GM18870 (cell line): ENCODE results near the gene INSRR.

Source experiments
- ATAC-seq: cut with Tn5 transposase; IDR thresholded peaks from one replicate; pipeline ENCODE4 v1.9.1; 2021; ENCODE audit warnings: moderate library complexity; ENCODE audit not compliant: unreplicated experiment

Gene INSRR

DNA sequence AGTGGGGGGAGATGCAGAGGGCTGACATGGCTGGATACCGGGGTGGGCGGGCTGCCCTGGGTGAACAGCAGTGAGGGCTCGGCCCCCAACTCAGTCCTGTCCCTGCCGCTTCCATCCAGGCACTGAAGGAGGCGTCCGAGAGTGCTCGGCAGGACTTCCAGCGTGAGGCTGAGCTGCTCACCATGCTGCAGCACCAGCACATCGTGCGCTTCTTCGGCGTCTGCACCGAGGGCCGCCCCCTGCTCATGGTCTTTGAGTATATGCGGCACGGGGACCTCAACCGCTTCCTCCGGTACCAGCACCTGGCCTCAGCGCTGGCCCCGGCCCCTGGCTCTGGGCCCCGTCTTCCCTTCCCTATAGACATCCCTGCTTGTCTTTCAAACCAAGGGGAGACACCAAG is 17.4 kb upstream of the INSRR start:
- ATAC-seq: no peak

DNA sequence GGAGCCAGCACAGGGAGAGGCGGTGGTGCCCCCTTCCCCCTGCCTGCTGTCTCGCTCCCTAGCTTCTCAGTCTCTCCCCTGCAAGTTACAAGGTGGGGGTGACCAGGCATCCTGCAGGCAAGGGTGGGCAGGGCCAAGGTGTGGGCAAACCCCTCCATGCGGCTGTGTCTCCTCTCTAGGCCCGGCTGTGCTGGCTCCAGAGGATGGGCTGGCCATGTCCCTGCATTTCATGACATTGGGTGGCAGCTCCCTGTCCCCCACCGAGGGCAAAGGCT is 16.4 kb upstream of the INSRR start:
- no peak for ATAC-seq

DNA sequence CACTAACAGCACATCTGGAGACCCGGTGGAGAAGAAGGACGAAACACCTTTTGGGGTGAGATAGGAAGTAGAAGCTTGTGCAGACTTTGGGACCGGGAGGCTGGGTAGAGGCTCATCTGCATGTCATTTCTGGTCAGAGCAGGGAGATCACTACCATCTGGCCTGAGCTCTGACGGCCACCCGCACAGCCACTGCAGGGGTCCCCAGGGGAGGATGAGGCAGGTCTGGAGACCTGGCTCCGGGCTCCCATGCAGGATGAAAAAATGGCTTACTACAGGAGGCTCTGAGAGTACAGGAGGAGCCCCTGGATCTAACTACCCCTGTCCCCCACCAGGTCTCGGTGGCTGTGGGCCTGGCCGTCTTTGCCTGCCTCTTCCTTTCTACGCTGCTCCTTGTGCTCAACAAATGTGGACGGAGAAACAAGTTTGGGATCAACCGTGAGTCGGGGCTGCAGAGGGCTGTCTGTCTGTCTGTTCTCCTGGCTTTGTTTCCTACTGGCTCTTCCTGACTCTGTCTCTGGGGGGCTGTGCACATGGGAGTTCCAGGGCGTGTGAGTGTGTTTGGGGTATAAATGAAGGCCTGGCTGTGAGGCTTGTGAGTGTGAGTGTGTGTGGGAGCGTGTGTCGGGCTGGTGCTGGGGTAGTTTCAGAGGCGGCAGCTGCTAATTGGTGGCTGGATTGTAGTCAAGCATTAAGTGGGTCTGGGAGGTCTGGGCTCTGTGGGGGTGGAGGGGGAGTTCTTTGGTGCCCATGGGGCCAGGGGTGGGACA is 15.8 kb upstream of the INSRR start:
- no peak for ATAC-seq

DNA sequence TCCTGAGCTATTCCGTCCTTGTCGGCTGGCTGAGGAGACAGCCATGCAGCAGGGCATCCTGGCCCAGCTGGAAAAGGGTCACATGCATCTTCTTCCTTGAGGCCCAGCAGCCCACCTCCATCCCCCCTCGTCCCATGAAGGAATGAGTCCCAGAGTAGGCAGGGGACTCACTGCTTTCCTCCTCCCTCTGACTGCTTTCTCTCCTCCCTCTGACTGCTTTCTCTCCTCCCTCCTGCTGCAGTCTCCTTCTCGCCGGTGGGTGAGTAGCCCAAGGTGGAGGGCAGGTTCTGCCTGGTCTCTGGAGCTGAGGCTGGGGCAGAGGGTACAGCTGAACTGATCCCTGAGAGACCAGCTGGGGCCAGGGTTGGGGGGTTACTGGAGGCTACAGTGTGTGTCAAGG is 15.2 kb upstream of the INSRR start:
- no peak for ATAC-seq

DNA sequence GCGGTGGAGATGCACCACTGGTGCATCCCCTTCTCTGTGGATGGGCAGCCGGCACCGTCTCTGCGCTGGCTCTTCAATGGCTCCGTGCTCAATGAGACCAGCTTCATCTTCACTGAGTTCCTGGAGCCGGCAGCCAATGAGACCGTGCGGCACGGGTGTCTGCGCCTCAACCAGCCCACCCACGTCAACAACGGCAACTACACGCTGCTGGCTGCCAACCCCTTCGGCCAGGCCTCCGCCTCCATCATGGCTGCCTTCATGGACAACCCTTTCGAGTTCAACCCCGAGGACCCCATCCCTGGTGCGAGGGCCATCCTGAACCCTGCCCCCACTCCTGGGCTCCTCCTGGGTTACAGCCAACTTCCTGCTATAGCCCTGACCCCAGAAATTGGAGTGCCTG is 14.7 kb upstream of the INSRR start:
- no peak for ATAC-seq

DNA sequence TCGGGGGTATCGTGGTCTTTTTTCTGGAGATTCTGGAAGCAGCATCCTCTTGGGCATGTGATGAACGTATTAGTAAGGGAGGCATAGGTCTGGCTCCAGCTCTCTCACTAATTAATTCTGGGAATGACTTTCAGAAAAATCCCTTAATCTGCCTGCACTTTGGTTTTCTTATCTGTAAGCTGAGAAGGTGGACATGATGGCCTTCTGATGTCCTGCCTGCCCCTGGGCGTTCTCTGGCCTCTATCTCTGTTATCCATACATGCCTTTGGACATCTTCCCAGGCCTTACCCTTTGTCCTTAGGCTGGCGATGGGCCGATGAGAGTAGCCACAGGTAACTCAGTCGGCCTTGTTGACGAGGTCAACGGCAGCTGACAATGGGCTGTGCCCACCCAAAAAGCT is 10.5 kb upstream of the INSRR start:
- ATAC-seq: no peak

DNA sequence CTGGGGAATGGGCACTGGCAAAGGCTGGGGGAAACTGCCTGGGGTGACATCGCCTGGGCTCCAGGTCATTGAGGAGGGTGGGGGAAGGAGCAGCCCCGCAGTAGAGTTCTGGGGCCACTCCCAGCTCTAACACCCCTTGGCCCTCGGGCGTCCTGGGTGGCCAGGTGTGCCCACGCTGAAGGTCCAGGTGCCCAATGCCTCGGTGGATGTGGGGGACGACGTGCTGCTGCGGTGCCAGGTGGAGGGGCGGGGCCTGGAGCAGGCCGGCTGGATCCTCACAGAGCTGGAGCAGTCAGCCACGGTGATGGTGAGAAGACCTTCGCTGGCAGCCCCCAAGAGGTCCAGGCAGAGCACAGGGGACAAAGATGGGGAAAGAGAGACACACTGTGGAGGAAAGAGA is 9.4 kb upstream of the INSRR start:
- ATAC-seq: no peak

DNA sequence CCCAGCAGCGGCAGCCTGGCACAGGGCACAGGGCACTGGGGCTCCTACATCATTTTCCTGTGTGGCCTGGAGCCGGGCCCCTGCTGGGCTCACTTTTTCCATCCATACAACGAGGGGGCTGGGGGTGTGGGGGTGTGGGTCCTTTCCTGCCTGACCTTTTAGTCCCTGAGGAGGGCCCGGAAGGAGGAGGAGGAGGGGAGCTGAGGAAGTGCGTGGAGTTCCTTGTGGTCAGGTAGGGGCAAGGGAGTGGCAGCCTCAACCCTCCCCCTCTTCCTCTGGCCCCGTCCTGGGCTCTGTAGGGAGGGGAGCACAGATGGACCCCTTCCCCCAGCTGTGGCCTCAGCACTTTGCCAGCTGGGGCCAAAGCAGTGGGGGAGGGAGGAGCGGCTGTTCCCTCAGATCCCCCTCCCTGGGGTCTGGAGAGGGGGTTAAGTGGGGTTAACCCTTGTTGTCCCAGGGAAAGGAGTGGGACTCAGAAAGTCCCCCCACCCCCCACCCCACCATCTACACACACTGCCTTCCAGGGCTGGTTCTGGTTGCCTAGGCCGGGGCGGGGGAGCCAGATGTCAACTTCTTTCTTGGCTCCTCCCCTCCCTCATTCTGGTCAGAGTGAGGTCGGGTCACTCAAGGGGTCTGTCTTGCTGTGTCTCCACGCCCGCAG is 7.5 kb upstream of the INSRR start:
- ATAC-seq: no peak

DNA sequence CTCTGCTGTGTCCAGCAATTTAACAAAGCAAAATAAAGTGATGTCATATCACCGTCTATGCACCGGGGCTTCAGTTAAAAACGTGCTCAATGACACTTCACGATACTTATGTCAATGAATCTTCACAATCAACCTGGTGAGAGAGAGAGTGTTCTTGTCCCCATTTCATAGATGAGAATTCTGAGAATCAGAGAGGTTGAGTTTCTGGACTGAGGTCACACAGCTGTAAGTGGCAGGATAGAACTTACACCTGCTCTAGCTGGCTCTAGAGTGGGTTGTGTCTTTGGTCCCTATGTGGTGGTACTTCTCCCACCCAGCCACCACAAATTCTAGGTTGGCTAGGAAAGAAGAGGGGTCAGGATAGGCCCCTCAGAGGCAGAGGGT is 6.9 kb upstream of the INSRR start:
- no peak for ATAC-seq

DNA sequence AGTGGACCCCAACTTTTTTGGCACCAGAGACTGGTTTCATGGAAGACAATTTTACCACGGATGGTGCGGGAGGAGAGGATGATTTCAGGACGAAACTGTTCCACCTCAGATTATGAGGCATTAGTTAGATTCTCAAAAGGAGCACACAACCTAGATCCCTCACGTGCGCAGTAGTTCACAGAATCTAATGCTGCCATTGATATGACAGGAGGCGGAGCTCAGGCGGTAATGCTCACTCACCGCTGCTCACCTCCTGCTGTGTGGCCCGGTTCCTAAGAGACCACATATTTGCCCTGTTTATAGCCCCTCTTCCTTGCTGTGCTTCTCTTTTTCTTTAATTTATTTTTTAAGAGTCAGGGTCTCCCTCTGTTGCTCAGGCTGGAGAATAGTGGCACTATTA is 6.3 kb upstream of the INSRR start:
- no peak for ATAC-seq

DNA sequence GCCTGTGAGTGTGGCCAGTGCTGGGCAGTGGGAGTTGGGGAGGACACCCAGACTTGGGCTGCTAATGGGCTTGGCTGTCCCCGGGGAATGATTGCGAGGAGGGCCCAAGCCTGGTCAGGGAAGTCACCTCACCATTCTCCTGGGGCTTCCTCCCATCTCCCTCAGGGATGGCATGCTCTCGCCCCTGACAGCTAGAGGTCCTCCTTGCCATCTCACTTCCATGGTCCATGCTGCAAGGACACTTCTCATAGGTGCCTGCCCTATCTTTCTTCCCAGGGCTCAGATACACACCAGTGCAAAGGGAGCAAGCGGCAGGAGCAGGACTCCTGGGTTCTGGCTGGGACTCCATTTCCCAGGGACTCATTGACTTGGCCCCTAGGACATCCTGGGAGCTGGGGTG is 5.9 kb upstream of the INSRR start:
- no peak for ATAC-seq

DNA sequence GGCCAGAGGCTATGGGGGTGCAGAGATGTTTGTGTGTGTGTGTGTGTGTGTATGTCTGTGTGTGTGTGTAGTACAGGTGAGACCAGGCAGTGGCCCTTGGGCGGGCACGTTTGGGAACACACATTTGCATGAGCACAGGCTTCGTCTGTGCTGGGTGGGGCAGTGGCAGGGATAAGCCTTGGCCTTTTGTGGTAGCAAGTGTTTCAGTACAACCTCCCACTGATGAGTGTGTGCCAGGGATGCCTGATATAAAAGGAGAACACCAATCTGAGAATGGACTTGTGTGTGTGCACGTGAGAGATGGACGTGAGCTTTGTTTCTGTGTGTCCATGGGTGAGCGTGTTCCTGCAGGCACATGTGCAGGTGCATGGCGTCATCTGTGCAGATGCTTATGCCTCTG is 4.7 kb upstream of the INSRR start:
- no peak for ATAC-seq

DNA sequence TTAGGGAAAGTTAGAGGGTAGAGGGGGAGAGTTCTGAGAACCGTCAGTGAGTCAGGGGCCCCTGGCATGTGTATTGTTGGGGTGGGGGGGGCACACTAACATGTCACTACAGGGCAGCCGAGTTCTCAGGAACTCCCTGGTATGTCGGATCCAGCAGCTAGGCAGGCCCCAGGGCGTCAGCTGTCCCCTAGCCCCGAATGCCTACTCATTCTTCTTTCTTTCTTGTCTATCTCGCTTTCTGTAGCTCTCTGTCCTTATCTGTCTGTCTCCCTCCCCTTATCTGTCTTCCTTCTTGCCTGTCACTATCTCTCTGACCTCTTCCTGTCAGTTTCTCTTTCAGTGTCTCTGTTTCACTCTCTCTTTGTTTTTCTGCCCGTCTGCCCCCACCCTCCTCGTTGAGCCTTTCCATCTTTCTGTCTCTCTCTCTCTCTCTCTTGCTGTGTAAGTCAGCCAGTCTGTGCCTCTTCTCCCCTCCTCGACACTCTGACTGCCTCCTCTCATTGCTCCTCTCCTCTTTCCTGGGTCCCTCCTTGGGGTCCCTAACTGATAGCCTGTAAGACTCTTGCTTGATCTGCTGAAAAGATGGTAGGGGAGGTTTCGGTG is 4.2 kb upstream of the INSRR start:
- ATAC-seq: no peak

DNA sequence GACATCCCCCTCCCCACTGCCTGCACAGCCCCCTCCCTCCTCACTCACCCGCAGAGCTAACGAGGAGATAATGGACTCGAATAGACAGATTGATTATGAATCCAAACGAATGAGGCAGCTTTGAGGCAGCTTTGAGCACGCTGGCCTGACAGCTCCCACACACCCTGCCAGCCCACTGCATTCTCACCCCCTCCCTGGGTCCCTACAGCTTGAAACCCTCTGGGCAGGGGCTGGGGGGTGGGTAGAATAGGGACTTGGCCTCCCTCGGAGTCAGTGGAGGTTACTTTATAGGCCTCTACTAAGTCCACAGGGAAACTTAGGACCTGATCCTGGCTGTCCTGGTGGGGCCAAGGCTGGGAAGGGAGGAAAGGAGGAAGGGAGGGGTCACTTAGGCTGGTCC is 3.7 kb upstream of the INSRR start:
- ATAC-seq: no peak

DNA sequence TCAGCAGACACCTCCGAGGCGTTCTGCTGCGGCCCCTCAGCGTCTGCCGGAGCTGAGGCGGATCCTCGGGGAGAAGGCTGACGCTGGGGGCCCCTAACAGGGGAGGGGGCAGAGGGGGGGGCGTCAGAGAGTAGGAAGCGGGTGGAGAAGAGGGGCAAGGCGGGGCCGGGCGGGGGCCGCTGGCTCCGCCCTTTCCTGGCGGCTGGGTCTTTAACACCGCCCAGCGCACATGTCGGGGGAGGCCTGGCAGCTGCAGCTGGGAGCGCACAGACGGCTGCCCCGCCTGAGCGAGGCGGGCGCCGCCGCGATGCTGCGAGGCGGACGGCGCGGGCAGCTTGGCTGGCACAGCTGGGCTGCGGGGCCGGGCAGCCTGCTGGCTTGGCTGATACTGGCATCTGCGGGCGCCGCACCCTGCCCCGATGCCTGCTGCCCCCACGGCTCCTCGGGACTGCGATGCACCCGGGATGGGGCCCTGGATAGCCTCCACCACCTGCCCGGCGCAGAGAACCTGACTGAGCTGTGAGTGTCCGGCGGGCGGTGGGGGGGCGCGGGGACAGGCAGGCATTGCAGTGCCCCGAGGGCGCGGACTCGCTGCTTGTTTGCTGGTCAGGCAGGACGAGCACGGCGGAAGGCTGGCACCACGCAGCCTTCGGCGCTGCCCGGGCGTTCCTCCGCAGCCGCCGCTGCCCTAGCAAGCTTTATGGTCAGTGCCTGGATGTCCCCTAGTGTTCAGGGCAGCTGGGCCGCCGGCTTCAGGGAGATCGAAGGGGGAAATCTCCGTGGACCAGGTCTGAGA is 1.9 kb upstream of the INSRR start, which contains the start of gene NTRK1:
Gene NTRK1 (plus strand): TSS at position 238 of the 796 bp plus-strand sequence. CDS start 70 bp downstream, at position 308.
- ATAC-seq: no peak

DNA sequence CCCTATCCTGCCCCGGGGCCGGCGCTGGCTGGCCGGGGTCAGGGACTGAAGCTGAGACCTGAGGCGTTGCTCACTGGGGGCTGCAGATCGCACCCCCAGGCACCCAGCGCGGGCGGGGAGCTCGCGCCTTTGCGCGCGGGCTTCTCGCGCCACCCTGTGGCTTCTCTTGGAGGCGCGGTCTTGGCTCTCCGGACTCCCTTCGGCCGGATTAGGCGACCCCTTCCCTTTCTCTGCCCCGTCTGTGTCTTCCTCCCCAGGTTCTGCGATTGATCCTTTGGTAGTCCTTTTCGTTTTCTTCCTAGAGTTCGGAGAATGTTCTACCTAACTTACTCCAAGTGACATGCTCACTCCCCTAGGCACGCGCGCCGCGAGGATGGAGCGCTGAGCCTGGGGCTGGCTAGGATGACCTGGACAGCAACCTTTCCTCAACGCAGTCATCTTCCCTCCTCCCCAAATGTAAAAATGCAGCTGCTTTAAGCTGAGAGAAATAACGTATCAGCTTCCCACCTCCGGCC is 1.3 kb upstream of the INSRR start:
- ATAC-seq: no peak

DNA sequence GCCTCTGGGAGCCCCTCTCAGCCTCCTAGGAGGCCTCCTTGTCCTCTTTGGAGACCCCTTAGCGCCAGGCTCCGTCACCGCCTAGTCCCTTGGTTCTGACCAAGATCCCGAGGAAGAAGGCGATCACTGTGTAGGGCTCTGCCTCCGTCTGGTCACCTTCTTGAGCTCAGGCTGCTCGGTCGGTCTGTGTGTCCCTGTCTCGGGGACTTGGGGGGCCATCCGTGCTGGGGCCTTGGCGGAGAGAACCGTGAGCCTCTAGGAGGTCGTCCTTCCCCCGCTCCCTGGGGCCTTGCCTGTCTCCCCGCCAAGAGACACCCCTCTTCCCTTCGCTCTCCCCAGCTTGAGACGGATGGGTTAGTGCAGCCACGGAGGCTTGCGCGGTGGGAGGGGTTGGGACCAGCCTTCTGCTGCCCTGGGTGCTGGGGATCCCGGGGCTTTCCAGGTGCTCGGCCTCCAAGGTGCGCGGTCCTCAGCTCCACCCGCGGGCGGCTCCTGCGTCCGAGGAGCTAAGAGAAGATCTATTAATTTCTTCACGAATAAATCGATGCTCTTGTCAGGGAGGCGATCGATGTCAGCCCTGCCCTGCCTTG is 701 bp upstream of the INSRR start:
- ATAC-seq: no peak

DNA sequence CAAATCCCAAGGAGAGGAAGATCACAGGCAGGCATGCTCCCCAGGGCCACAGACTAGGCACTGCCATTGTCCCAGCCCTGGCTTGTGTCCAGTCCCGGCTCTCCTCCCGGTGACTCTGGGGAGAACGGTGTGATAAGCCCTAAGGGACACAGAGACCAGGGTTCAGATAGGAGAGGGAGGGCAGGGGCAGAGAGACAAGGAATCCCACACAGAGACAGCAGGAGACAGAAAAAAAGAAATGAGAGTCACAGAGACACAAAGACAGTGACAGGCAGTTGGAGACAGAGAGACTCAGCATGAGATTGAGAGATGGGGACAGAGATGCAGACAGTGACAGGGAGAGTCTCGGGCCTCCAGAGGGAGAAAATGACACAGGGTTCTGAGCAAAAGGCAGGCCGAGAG is 361 bp downstream of the INSRR start:
- ATAC-seq: no peak

DNA sequence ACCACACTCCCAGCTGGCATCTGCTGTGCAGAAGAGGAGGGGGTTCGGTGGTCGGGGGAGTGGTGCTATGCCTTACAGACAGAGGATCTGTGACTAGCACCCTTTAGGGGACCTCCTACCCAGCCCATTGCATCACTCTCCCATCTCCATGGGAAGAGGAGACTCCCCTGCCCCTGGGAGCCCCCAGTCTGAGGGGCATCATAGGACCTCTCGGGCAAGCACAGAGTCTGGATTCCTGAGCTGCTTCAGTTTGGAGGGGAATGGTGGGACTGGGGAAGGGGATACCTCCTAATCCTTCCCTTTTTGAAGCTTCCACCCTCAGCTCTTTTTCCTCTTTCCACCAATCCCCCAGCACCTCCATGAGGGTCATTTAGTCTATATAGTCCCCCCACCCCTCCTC is 1.4 kb downstream of the INSRR start:
- no peak for ATAC-seq

DNA sequence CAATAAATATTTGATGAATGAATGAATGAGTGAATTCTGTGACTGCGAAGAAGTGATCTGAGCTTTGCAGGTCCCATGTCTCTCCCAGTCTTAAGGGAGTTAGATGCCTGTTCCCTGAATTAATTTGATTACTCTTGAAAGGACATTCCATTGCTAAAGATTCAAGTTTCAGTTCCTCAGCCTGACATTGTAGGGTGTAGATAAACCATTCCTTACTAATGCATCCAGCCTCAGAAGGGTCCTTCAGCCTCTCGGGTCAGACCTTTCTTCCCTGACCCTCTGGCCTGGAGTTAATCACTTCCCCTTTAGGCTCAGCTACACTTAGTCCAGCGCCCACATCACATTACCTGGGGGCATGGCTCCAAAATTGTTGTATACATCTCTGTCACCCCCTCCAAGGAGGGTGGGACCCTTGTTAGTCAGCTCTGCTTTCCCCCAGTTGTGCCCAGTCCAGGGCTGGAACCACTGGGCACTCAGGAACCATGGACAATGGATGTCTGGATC is 2.6 kb downstream of the INSRR start:
- ATAC-seq: no peak

DNA sequence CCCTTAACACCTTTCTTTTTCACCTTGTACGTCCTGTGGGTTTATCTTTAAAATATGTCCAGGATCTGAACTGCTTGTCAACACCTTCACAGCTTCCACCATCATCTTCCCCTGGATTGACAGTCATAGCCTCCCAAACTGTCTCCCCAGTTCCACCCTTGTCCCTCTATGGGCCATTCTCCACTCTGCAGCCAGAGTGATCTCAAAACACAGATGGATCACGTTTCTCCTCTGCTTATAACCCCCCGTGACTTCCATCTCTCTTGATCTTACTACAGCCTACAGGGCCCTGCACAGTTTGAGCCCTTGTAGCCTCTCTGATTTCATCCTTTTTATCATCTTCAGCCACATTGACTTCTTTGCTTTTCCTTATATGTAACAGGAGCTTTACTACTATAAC is 4.3 kb downstream of the INSRR start:
- ATAC-seq: no peak
